Ishikawa (cell line): ENCODE results near the gene OSBP.

Source experiments
- CEBPB ChIP-seq: IDR thresholded peaks from 2 replicates; pipeline ENCODE4 v1.6.1; 2012
- CREB1 ChIP-seq: IDR thresholded peaks from 2 replicates; pipeline ENCODE4 v1.6.1; 2012; ENCODE audit warnings: low read depth
- EGR1 ChIP-seq: IDR thresholded peaks from 2 replicates; pipeline ENCODE4 v1.6.1; 2012
- EP300 ChIP-seq: IDR thresholded peaks from 2 replicates; pipeline ENCODE4 v1.6.1; 2012; ENCODE audit warnings: borderline replicate concordance
- FOXM1 ChIP-seq: IDR thresholded peaks from 2 replicates; pipeline ENCODE4 v1.6.1; 2012; ENCODE audit warnings: low read depth, borderline replicate concordance
- MAX ChIP-seq: IDR thresholded peaks from 2 replicates; pipeline ENCODE4 v1.6.1; 2012
- NFIC ChIP-seq: IDR thresholded peaks from 2 replicates; pipeline ENCODE4 v1.6.1; 2012
- RAD21 ChIP-seq: IDR thresholded peaks from 2 replicates; pipeline ENCODE4 v1.6.1; 2012; ENCODE audit warnings: low read depth
- REST ChIP-seq: IDR thresholded peaks from 2 replicates; pipeline ENCODE4 v1.6.1; 2012; ENCODE audit warnings: low read depth, mild to moderate bottlenecking
- TAF1 ChIP-seq: IDR thresholded peaks from 2 replicates; pipeline ENCODE4 v1.6.1; 2012; ENCODE audit warnings: low read depth, mild to moderate bottlenecking
- TCF12 ChIP-seq: IDR thresholded peaks from 2 replicates; pipeline ENCODE4 v1.6.1; 2012; ENCODE audit warnings: low read depth
- TEAD4 ChIP-seq: IDR thresholded peaks from 2 replicates; pipeline ENCODE4 v1.6.1; 2012
- USF1 ChIP-seq: IDR thresholded peaks from 2 replicates; pipeline ENCODE4 v1.6.1; 2012
- YY1 ChIP-seq: IDR thresholded peaks from 2 replicates; pipeline ENCODE4 v1.6.1; 2012; ENCODE audit warnings: low read depth
- ZBTB7A ChIP-seq: IDR thresholded peaks from 2 replicates; pipeline ENCODE4 v1.6.1; 2012; ENCODE audit warnings: low read depth

OSBP gene

GRCh38 chr11:59654893-59655292 is 39.3 kb upstream of the OSBP start:
- TF ChIP-seq EP300: no peak
- TF ChIP-seq MAX: no peak
- TF ChIP-seq REST: no peak
- no peak for TF ChIP-seq TAF1
- TF ChIP-seq EGR1: no peak
- TF ChIP-seq YY1: no peak
- no peak for TF ChIP-seq CREB1
- no peak for TF ChIP-seq RAD21
- no peak for TF ChIP-seq TEAD4
- TF ChIP-seq TCF12: no peak
- no peak for TF ChIP-seq NFIC
- no peak for TF ChIP-seq CEBPB
- no peak for TF ChIP-seq FOXM1
- no peak for TF ChIP-seq ZBTB7A
- no peak for TF ChIP-seq USF1

GRCh38 chr11:59647245-59647980 is 31.8 kb upstream of the OSBP start:
- no peak for TF ChIP-seq MAX
- TF ChIP-seq CREB1: no peak
- no peak for TF ChIP-seq YY1
- no peak for TF ChIP-seq REST

GRCh38 chr11:59644528-59644927 is 29.0 kb upstream of the OSBP start:
- TF ChIP-seq REST (no peak), YY1 (no peak), RAD21 (no peak), CEBPB (no peak), EGR1 (no peak), NFIC (no peak), USF1 (no peak), TCF12 (no peak), ZBTB7A (no peak), MAX (no peak), FOXM1 (no peak), CREB1 (no peak), TEAD4 (no peak), TAF1 (no peak), EP300 (no peak)

GRCh38 chr11:59643390-59643789 is 27.8 kb upstream of the OSBP start:
- TF ChIP-seq CEBPB: peak; percentile 39; the same call in 1 of the 2 replicates
- no peak for TF ChIP-seq TCF12
- TF ChIP-seq TEAD4: no peak
- TF ChIP-seq ZBTB7A: no peak
- TF ChIP-seq REST: no peak
- TF ChIP-seq YY1: no peak
